Choroid plexus epithelial cell (primary cell): ENCODE results near the gene KIAA1755.
A peak's percentile ranks its signal among the peaks of the same experiment; 100 is the strongest.

Source experiments
- DNase-seq: peaks from one replicate; pipeline ENCODE4 v3.0.0-alpha.2; 2010; ENCODE audit warnings: low read depth
- H3K4me3 ChIP-seq: 2 replicates; pipeline ENCODE4 v1.5.1; 2011; ENCODE audit warnings: low read depth, mild to moderate bottlenecking, control low read depth, low read length, moderate library complexity
- TF ChIP-seq, protein P1 (sequence below): conservative IDR thresholded peaks from 2 replicates; pipeline ENCODE4 v1.5.1; 2011; ENCODE audit warnings: low read depth, mild to moderate bottlenecking, control low read depth, inconsistent platforms, low read length, moderate library complexity

The KIAA1755 gene

DNA sequence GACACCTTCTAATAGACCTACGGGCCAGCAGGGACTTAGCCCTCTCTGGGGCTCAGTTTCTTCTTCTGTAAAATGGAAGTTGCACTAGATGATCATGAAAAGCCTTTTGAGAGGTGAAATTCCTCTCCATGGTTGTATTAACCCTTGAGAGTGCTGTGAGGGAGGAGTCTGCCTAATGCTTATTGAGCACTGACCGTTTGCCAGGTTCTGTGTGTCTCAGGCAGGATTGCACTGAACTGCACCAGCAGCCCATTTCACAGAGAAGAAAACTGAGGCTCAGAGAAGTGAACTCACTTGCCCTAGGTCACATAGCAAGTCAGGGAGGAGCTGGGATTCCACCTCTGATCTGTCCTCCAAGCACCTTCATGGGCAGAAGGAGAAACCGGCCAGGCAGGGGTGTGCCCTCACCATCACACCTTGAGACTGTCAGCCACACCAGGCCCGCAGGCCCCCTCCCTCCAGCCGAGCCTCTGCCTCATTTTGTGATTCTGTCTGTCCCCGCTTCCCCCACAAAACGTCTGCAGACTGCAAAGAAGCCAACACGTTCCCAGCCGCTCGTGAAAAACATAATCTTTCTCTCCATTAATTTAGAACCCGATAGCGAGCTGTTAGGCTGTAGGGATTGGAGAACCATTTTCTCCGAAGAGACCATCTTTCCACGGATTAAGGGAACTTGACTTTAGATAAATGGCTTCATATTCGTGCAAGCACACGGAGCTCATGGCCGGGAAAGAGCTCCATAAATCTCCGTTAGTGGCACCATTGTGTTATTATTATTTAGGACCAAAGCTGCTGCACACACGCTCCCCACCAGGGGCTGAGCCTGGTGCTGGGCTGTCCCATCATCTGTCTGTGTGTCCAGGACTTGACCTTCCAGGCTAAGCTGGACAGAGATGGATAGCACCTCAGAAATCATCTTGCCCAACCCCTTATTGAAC is 46.0 kb downstream of the KIAA1755 start:
- no peak overlapping the region for H3K4me3 ChIP-seq
- TF ChIP-seq, protein P1, sequence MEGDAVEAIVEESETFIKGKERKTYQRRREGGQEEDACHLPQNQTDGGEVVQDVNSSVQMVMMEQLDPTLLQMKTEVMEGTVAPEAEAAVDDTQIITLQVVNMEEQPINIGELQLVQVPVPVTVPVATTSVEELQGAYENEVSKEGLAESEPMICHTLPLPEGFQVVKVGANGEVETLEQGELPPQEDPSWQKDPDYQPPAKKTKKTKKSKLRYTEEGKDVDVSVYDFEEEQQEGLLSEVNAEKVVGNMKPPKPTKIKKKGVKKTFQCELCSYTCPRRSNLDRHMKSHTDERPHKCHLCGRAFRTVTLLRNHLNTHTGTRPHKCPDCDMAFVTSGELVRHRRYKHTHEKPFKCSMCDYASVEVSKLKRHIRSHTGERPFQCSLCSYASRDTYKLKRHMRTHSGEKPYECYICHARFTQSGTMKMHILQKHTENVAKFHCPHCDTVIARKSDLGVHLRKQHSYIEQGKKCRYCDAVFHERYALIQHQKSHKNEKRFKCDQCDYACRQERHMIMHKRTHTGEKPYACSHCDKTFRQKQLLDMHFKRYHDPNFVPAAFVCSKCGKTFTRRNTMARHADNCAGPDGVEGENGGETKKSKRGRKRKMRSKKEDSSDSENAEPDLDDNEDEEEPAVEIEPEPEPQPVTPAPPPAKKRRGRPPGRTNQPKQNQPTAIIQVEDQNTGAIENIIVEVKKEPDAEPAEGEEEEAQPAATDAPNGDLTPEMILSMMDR, result peak; percentile 43
- no peak for DNase-seq

GRCh38 chr20:38213607-38213940 is 47.0 kb downstream of the KIAA1755 start:
- TF ChIP-seq, protein P1, result no peak
- H3K4me3 ChIP-seq, result no peak overlapping the region
- DNase-seq, result no peak

DNA sequence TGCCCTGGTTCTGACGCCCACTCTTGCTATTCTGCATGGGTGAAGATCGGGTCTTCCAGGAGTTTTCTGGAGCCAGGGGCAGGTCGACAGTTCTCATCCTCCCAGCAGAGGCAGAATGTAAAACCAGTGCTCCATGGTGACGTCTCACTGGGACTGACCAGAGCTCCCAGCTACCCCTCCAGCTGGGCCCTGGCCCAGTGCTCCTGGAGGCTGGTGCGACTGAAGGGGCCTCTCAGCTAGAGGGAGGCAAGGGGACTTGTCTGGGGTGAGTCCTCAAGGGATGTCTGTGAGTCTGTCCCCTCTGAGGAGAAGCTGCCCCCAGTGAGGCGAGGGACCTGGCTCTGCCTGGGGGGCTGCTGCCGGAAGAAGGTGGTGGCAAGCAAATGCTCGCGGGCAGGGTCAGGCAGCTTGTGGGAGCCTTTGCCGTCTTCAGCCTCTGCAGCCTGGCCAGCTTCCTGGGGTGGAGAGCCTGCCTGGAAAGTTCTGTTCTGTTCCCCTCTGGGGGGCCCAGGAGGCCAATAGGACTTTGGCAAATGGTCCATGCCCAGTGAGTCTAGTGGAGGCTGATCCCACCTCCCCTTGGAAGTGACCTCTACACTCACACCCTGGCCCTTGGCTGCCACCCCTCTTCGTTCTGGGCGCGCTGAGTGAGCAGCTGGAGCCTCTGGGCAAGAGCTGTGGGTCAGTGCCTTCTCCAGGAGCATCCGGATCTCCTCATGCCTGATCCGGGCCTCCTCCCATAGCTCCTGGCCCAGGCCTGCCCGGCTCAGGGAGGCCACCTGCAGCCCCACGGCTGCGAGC is 47.5 kb downstream of the KIAA1755 start:
- no peak overlapping the region for H3K4me3 ChIP-seq
- no peak for DNase-seq
- TF ChIP-seq, protein P1, result no peak

DNA sequence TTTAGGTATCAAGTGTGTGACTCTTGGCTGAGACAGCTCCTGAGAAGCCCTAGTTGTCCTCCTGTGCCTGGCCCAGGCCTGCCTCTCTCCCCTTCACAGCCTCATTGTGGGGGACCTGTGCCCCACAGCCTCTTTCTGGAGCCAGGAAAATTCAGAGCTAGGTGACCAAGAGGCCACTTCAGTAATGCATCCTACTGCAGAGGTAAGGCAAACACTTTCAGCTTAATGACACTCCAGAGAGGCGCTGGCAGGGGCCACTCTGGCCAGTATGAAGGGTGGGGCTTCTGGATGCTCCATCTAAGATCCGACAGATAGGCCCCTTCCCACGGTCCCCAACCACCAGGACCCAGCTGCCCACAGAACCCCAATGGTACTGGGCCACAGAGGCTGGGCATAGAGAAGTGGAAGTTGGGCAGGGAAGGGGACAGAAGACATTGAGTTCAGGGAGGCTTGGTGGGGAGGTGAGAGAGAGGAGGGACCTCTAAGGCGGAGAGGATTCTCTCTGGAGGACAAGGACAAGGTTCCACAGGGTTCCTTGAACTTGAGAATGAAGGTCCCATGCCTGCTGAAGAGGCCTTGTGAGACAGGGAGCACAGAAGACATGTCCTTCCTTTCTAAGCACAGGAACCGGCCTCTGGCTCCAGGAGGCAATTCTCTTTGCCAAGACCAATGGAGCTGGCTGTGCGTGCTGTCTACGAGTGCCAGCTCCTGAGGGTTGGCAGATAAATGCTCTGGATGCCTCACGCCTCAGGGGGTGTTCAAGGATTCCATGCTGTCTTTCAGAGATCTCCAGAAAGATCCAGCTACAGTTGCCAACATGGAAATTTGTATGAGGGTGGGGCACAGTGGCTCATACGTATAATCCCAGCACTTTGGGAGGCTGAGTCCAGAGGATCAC is 49.1 kb downstream of the KIAA1755 start:
- DNase-seq, result no peak
- TF ChIP-seq, protein P1, result no peak
- no peak overlapping the region for H3K4me3 ChIP-seq

DNA sequence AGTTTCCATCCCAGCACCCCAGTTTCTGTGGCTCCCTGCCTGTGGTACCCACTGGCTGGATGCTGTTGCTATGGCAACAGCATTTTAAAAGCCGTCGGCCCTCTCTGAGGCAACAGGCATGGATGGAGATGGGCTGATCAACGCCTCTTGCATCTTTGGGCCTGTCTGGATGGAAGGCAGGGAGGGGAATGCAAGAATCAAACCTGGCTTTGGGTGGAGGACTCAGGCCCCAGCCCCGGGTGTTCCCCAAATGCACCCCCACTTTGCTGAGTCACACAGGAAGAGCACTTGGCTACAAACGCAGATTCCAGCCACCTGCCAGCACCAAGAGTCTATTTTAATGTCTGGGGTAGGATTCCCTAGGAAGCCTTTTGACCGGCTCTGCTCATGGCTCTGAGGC is 49.8 kb downstream of the KIAA1755 start:
- TF ChIP-seq, protein P1, result no peak
- no peak overlapping the region for H3K4me3 ChIP-seq
- no peak for DNase-seq

DNA sequence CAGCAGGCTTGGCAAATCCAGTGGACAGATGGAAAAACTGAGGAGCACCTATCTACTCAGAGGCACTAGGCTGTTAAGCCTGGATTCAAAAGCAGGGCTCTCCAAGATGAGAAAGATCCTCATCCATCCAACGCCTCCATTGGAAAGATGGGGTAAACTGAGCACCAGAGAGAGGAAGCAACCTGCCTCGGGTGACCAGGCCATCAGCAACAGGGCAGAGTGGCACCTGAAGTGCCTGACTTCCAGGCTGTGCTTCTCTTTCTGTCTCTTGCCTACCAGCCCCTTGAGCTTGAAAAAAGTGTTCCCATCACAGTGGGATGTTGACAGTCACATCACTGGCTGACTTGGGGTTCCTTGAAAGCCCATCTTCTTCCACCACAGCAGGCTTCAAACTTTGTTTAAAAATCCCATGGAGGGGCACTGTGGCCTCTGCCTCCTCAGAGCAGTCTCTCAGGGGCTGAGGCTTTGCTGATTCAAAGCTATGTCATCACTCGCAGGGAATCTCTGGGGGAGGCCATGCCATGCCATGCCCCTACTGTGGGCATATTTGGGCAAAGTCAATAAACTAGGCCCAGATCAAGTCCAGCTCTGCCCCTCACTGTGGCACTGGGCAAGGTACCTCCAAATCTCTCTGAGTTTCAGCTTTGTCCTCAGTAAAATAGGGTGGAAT is 50.7 kb downstream of the KIAA1755 start:
- H3K4me3 ChIP-seq, result no peak overlapping the region
- peak; percentile 1 for DNase-seq
- TF ChIP-seq, protein P1, result no peak
